Lung (tissue), 12 donors: ENCODE data around the gene CORO1C. TPM values are rescaled to one million over a fixed set of nuclear protein-coding genes. Genes with fewer than 3 reads are reported as not detected.

Source experiments
- ATAC-seq: fragments of 200-7000 bp; cut with Tn5 transposase; one replicate; pipeline ENCODE4 v1.9.1; 2020; ENCODE audit warnings: moderate number of reproducible peaks; ENCODE audit not compliant: insufficient read depth, low FRiP score
- DNase-seq, 3 donors: peaks; one replicate each; pipeline ENCODE4 v3.0.0-alpha.2; 2013 to 2017
- H3K27ac ChIP-seq, 2 donors: one replicate each; pipeline ENCODE4 v1.5.1; 2013; ENCODE audit warnings: mild to moderate bottlenecking in 2 of 2, moderate library complexity in 2 of 2, control low read depth in 1 of 2, inconsistent platforms in 1 of 2, low read depth in 1 of 2, low read length in 1 of 2
- H3K27me3 ChIP-seq, 3 donors: one replicate each; pipeline ENCODE4 v1.5.1; 2013; ENCODE audit warnings: low read length in 2 of 3; ENCODE audit not compliant: control insufficient read depth in 3 of 3, insufficient read depth in 3 of 3
- H3K36me3 ChIP-seq, 4 donors: one replicate each; pipeline ENCODE4 v1.5.1; 2013; ENCODE audit warnings: low read length in 4 of 4, mild to moderate bottlenecking in 1 of 4, moderate library complexity in 1 of 4; ENCODE audit not compliant: control insufficient read depth in 4 of 4, insufficient read depth in 4 of 4
- H3K4me1 ChIP-seq, 5 donors: one replicate each; pipeline ENCODE4 v1.5.1; 2013; ENCODE audit warnings: low read length in 5 of 5, mild to moderate bottlenecking in 2 of 5, moderate library complexity in 1 of 5; ENCODE audit not compliant: control insufficient read depth in 5 of 5, insufficient read depth in 5 of 5
- H3K4me3 ChIP-seq: one replicate; pipeline ENCODE4 v1.5.1; 2013; ENCODE audit warnings: mild to moderate bottlenecking, control low read depth, moderate library complexity
- H3K9ac ChIP-seq, 2 donors: one replicate each; pipeline ENCODE4 v1.5.1; 2013; ENCODE audit warnings: low read length in 2 of 2, control low read depth in 1 of 2; ENCODE audit not compliant: insufficient read depth in 1 of 2
- H3K9me3 ChIP-seq, 4 donors: one replicate each; pipeline ENCODE4 v1.5.1; 2013; ENCODE audit warnings: low read length in 3 of 4, mild to moderate bottlenecking in 1 of 4, moderate library complexity in 1 of 4; ENCODE audit not compliant: control insufficient read depth in 4 of 4, insufficient read depth in 3 of 4
- CTCF ChIP-seq: IDR thresholded peaks from 2 replicates; pipeline ENCODE4 v1.5.1; 2012; ENCODE audit warnings: mild to moderate bottlenecking; ENCODE audit errors: control extremely low read depth, extremely low read depth
- WGBS, 2 donors: extraction: QIAGEN DNeasy Blood & Tissue Kit; methylation state at CpG; one replicate each; pipeline ENCODE4 v1.1.7; 2013; 5-methylcytosine and 5-hydroxymethylcytosine counted together
- polyA plus RNA-seq, 2 donors: library from polyadenylated mRNA; stranded (reverse); fragments of 200-250 nt; gene quantifications; one replicate each; pipeline ENCODE4 v1.2.1, GENCODE V29; 2013
- total RNA-seq, 2 donors: library from RNA; depleted of rRNA in 1 of 2; stranded (reverse); fragments of >200 nt in 1 of 2; gene quantifications; one replicate each; pipeline ENCODE4 v1.2.1, GENCODE V29; 2014 to 2021
- donor health status: control.
- donor health status: control.
- donor health status: Bipolar disorder and iron deficiency.
- donor health status: healthy.
- donor health status: DM: yes; HTN: yes; CAD: no.

CORO1C gene
- total and polyA plus RNA-seq, 4 donors, result 36.4 to 227 (median 105) TPM

GRCh38 chr12:108606492-108606891 is 124.8 kb downstream of the CORO1C start:
- Histone ChIP-seq H3K4me3 (no peak overlapping the region), H3K36me3 (no peaks in the 10 kb centered on the region), H3K27ac (no peak overlapping the region), H3K27me3 (no peaks in the 10 kb centered on the region), H3K9me3 (no peaks in the 10 kb centered on the region), H3K4me1 (peaks cover 0 to 18% (median 7%) of the 10 kb centered on the region in 5 donors), H3K9ac (no peak overlapping the region)
- ATAC-seq, result no peak
- TF ChIP-seq CTCF, result no peak
- 78 to 84% methylated on average over 9 of the region's 9 CpGs for WGBS, 2 donors
- no peak for DNase-seq

GRCh38 chr12:108605690-108606406 is 125.5 kb downstream of the CORO1C start:
- H3K27me3 ChIP-seq, result no peaks in the 10 kb centered on the region
- no peak overlapping the region for H3K27ac ChIP-seq
- no peak overlapping the region for H3K9ac ChIP-seq
- peaks cover 0 to 16% (median 7%) of the 10 kb centered on the region in 5 donors for H3K4me1 ChIP-seq
- no peak for ATAC-seq
- DNase-seq, result no peak
- no peaks in the 10 kb centered on the region for H3K9me3 ChIP-seq
- H3K4me3 ChIP-seq, result no peak overlapping the region
- WGBS, 2 donors, result 92 to 95% methylated on average over 4 of the region's 4 CpGs
- H3K36me3 ChIP-seq, result no peaks in the 10 kb centered on the region
- TF ChIP-seq CTCF, result no peak

GRCh38 chr12:108605000-108605689 is 126.2 kb downstream of the CORO1C start:
- Histone ChIP-seq H3K9ac (no peak overlapping the region), H3K27ac (no peak overlapping the region), H3K27me3 (no peaks in the 10 kb centered on the region), H3K9me3 (no peaks in the 10 kb centered on the region), H3K36me3 (no peaks in the 10 kb centered on the region), H3K4me3 (no peak overlapping the region), H3K4me1 (peaks cover 0 to 9% (median 5%) of the 10 kb centered on the region in 5 donors)
- WGBS, 2 donors, result 68 to 82% methylated on average over 3 of the region's 3 CpGs
- no peak for ATAC-seq
- no peak for DNase-seq
- no peak for TF ChIP-seq CTCF
